RWPE2 (cell line): Measurements from ENCODE around the gene FAM43B.

ENCODE experiments used
- ATAC-seq: fragments of 200-7000 bp; cut with Tn5 transposase; 3 replicates; pipeline ENCODE4 v1.9.1; 2021; ENCODE audit warnings: low read depth
- DNase-seq: peaks from one replicate; pipeline ENCODE4 v3.0.0-alpha.2; 2020; ENCODE audit warnings: low spot score
- H3K27ac ChIP-seq: fragments of 450-650 bp; 2 replicates; pipeline ENCODE4 v1.5.1; 2017; ENCODE audit warnings: mild to moderate bottlenecking; ENCODE audit not compliant: poor library complexity, severe bottlenecking
- H3K27me3 ChIP-seq: fragments of 250-450 bp; sonication (Bioruptor Pico); 2 replicates; pipeline ENCODE4 v1.5.1; 2021; ENCODE audit warnings: mild to moderate bottlenecking, moderate library complexity; ENCODE audit not compliant: insufficient read depth, poor library complexity, severe bottlenecking
- H3K36me3 ChIP-seq: fragments of 250-450 bp; sonication (Bioruptor Pico); 2 replicates; pipeline ENCODE4 v1.5.1; 2020; ENCODE audit warnings: low read depth, mild to moderate bottlenecking, moderate library complexity
- H3K4me1 ChIP-seq: fragments of 250-450 bp; sonication (Bioruptor Pico); 2 replicates; pipeline ENCODE4 v1.5.1; 2021; ENCODE audit warnings: mild to moderate bottlenecking, moderate library complexity; ENCODE audit not compliant: insufficient read depth, poor library complexity, severe bottlenecking
- H3K4me3 ChIP-seq: fragments of 250-450 bp; sonication (Bioruptor Pico); 2 replicates; pipeline ENCODE4 v1.5.1; 2021; ENCODE audit warnings: mild to moderate bottlenecking, moderate library complexity; ENCODE audit not compliant: severe bottlenecking
- H3K9me3 ChIP-seq: fragments of 250-450 bp; sonication (Bioruptor Pico); 2 replicates; pipeline ENCODE4 v1.5.1; 2021; ENCODE audit warnings: mild to moderate bottlenecking, moderate library complexity; ENCODE audit not compliant: severe bottlenecking
- TF ChIP-seq, protein P1 (sequence below): fragments of 450-650 bp; IDR thresholded peaks from one replicate; pipeline ENCODE4 v1.5.1; 2017; ENCODE audit warnings: mild to moderate bottlenecking, moderate library complexity; ENCODE audit not compliant: poor library complexity, severe bottlenecking

Gene FAM43B

DNA sequence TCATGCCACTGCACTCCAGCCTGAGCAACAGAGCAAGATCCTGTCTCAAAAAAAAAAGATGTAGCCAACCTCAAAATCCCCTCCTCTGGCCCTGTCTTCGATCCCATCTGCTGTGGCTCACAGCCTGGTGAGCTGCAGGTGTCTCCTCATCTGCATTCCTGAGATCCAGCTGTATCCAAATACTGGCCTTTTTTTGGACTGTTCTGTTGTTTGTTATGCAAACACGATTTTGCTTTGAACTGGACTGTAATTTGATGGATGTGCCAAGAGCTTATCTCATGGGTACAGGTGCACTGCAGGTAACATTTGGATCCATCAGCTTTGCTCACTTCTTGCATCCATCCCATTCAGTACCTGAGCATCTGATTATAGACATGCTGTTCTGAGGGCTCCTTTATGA is 14.1 kb upstream of the FAM43B start:
- H3K4me1 ChIP-seq: no peaks in the 10 kb centered on the region
- H3K36me3 ChIP-seq: no peaks in the 10 kb centered on the region
- no peaks in the 10 kb centered on the region for H3K9me3 ChIP-seq
- H3K27me3 ChIP-seq: no peaks in the 10 kb centered on the region
- H3K27ac ChIP-seq: no peak overlapping the region
- DNase-seq: no peak
- H3K4me3 ChIP-seq: no peak overlapping the region
- TF ChIP-seq, protein P1, sequence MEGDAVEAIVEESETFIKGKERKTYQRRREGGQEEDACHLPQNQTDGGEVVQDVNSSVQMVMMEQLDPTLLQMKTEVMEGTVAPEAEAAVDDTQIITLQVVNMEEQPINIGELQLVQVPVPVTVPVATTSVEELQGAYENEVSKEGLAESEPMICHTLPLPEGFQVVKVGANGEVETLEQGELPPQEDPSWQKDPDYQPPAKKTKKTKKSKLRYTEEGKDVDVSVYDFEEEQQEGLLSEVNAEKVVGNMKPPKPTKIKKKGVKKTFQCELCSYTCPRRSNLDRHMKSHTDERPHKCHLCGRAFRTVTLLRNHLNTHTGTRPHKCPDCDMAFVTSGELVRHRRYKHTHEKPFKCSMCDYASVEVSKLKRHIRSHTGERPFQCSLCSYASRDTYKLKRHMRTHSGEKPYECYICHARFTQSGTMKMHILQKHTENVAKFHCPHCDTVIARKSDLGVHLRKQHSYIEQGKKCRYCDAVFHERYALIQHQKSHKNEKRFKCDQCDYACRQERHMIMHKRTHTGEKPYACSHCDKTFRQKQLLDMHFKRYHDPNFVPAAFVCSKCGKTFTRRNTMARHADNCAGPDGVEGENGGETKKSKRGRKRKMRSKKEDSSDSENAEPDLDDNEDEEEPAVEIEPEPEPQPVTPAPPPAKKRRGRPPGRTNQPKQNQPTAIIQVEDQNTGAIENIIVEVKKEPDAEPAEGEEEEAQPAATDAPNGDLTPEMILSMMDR: no peak
- no peak for ATAC-seq

DNA sequence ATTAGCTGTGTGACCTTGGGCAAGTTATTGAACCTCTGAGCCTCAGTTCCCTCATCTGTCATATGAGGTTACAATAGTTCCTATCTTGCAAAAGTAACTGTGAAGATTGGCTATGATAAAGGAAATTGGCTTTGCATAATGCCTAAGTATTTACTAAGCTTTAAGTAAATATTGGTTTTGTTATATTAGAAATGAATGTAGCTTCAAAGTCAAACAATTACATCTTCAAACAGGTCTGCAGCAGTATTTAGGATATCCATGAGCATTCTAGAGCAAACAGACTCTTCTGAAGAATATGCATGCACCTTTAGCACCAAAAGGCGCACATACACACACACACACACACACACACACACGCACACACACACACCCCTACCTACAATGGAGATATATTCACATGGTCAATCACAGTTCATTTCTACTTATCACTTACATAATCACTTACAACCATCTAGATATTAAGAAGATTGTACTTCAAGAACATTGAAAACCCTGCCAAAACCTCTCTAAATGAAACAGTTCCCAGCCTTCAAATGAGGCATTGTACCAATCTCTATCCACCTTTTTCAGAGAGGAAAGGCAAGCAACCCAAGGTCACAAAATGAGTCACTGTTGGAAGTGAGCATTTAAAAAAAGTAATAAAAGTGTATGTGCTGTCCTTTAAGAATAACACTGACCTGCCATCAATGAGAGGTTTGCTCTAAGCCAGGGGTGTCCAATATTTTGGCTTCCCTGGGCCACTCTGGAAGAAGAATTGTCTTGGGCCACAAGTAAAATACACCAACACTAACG is 13.4 kb upstream of the FAM43B start:
- TF ChIP-seq, protein P1: no peak
- DNase-seq: no peak
- Histone ChIP-seq H3K4me1 (no peaks in the 10 kb centered on the region), H3K36me3 (no peaks in the 10 kb centered on the region), H3K9me3 (no peaks in the 10 kb centered on the region), H3K4me3 (no peak overlapping the region), H3K27ac (no peak overlapping the region), H3K27me3 (no peaks in the 10 kb centered on the region)
- no peak for ATAC-seq

DNA sequence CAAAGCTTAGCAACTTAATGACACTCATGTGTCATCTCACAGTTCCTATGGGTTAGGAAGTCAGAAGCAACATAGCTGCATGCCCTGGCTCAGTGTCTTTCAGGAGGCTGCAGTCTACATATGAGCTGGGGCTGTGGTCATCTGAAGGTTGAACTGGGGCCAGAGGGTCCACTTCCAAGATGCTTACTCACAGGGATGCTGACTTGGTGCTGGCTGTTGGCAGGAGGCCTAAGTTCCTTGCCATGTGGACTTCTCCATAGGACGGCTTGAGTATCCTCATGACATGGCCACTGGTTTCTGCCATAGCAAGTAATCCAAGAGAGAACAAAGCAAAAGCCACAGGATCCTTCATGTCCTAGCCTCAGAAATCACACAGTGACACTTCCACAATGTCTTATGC is 12.1 kb upstream of the FAM43B start:
- Histone ChIP-seq H3K27me3 (no peaks in the 10 kb centered on the region), H3K9me3 (no peaks in the 10 kb centered on the region), H3K4me1 (no peaks in the 10 kb centered on the region), H3K4me3 (no peak overlapping the region), H3K36me3 (no peaks in the 10 kb centered on the region), H3K27ac (no peak overlapping the region)
- TF ChIP-seq, protein P1: no peak
- ATAC-seq: no peak
- no peak for DNase-seq

DNA sequence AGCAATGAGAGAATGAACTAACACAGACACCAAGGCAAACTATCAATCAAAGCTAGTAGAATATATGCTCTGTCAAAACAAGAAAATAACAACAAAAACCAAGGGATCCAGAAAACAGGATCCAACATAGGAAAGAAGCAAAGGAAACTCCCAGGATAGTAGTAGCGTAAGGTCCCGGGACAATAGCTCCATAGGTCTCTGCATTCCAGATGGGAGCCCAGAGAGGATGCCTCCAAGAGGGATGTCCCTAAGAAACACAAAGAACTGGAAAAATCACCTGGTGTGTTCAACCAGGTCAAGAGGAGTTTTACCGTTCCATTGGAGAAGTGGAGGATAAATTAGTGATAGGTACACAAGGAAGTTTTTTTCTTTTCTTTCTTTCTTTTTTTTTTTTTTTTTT is 5.7 kb upstream of the FAM43B start:
- Histone ChIP-seq H3K36me3 (no peaks in the 10 kb centered on the region), H3K4me3 (no peak overlapping the region), H3K4me1 (no peaks in the 10 kb centered on the region), H3K27ac (no peak overlapping the region), H3K27me3 (peaks cover 9% of the 10 kb centered on the region), H3K9me3 (no peaks in the 10 kb centered on the region)
- DNase-seq: no peak
- TF ChIP-seq, protein P1: no peak
- no peak for ATAC-seq

DNA sequence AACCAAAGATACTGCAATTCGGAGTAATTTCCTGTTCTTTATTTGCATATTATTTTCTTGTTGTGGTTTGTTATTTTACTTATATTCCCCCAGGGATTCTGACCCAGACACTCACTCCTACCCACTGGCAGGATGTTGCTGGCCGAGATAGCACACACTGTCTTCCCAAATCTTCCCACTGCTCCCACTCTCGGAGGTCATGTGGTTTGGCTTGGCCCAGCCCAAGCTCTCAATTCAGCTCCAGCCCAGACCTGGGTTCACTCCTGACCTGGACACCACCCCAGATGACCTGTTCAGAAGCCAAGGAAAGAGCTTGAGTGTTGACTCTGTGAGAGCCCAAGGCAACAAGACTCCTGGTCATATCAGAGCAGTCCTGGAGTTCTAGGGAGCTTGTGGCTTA is 1.2 kb upstream of the FAM43B start:
- no peak for ATAC-seq
- Histone ChIP-seq H3K36me3 (no peaks in the 10 kb centered on the region), H3K27me3 (peaks cover 31% of the 10 kb centered on the region), H3K27ac (no peak overlapping the region), H3K4me1 (no peaks in the 10 kb centered on the region), H3K4me3 (no peak overlapping the region), H3K9me3 (no peaks in the 10 kb centered on the region)
- TF ChIP-seq, protein P1: no peak
- DNase-seq: no peak
